ENCODE measurements around the gene MTOR.
"Not testable (repeated sequence)": the region's sequence is repeated elsewhere in the genome, so short reads cannot be mapped to it uniquely, and the experiment has no call there.

MTOR gene

GRCh38 chr1:11126569-11126968 lies 135.8 kb downstream of the MTOR start:
- Histone ChIP-seq H3K27ac (ENCODE audit: low read depth in 2 of 2, low read length in 2 of 2) (no peak overlapping the region), H3K4me1 (ENCODE audit: control insufficient read depth in 2 of 2, insufficient read depth in 2 of 2, low read length in 2 of 2) (no peaks in the 10 kb centered on the region), H3K36me3 (ENCODE audit: control insufficient read depth in 2 of 2, insufficient read depth in 2 of 2, low read length in 2 of 2) (peaks cover 73 to 81% of the 10 kb centered on the region in 2 donors), H3K9ac (ENCODE audit: low read depth in 1 of 2, low read length in 2 of 2) (no peak overlapping the region), H3K4me3 (ENCODE audit: low read length in 2 of 2) (no peak overlapping the region), H3K27me3 (ENCODE audit: control insufficient read depth in 2 of 2, insufficient read depth in 2 of 2, low read length in 2 of 2) (no peaks in the 10 kb centered on the region), H3K9me3 (ENCODE audit: control insufficient read depth in 2 of 2, low read length in 2 of 2) (no peaks in the 10 kb centered on the region)

- no peak overlapping the region for H3K27ac ChIP-seq (ENCODE audit: low read depth in 2 of 2, low read length in 2 of 2)
- H3K36me3 ChIP-seq (ENCODE audit: control insufficient read depth in 2 of 2, insufficient read depth in 2 of 2, low read length in 2 of 2) = peaks cover 74 to 81% of the 10 kb centered on the region in 2 donors
- no peak overlapping the region for H3K9ac ChIP-seq (ENCODE audit: low read depth in 1 of 2, low read length in 2 of 2)
- no peaks in the 10 kb centered on the region for H3K4me1 ChIP-seq (ENCODE audit: control insufficient read depth in 2 of 2, insufficient read depth in 2 of 2, low read length in 2 of 2)
- no peak overlapping the region for H3K4me3 ChIP-seq (ENCODE audit: low read length in 2 of 2)
- H3K27me3 ChIP-seq (ENCODE audit: control insufficient read depth in 2 of 2, insufficient read depth in 2 of 2, low read length in 2 of 2) = no peaks in the 10 kb centered on the region
- no peaks in the 10 kb centered on the region for H3K9me3 ChIP-seq (ENCODE audit: control insufficient read depth in 2 of 2, low read length in 2 of 2)
Observed at GRCh38 chr1:11125931-11126330, 136.4 kb downstream of the MTOR start.

GRCh38 chr1:11124965-11125364 lies 137.4 kb downstream of the MTOR start:
- Histone ChIP-seq H3K27ac (ENCODE audit: low read depth in 2 of 2, low read length in 2 of 2) (no peak overlapping the region), H3K9ac (ENCODE audit: low read depth in 1 of 2, low read length in 2 of 2) (no peak overlapping the region), H3K27me3 (ENCODE audit: control insufficient read depth in 2 of 2, insufficient read depth in 2 of 2, low read length in 2 of 2) (no peaks in the 10 kb centered on the region), H3K9me3 (ENCODE audit: control insufficient read depth in 2 of 2, low read length in 2 of 2) (no peaks in the 10 kb centered on the region), H3K4me1 (ENCODE audit: control insufficient read depth in 2 of 2, insufficient read depth in 2 of 2, low read length in 2 of 2) (no peaks in the 10 kb centered on the region), H3K36me3 (ENCODE audit: control insufficient read depth in 2 of 2, insufficient read depth in 2 of 2, low read length in 2 of 2) (peaks cover 66 to 72% of the 10 kb centered on the region in 2 donors), H3K4me3 (ENCODE audit: low read length in 2 of 2) (no peak overlapping the region)

GRCh38 chr1:11116318-11116717 lies 146.0 kb downstream of the MTOR start:
- H3K27ac ChIP-seq (ENCODE audit: low read depth in 2 of 2, low read length in 2 of 2) = no peak overlapping the region
- H3K4me1 ChIP-seq (ENCODE audit: control insufficient read depth in 2 of 2, insufficient read depth in 2 of 2, low read length in 2 of 2) = no peaks in the 10 kb centered on the region
- H3K4me3 ChIP-seq (ENCODE audit: low read length in 2 of 2) = no peak overlapping the region
- H3K9ac ChIP-seq (ENCODE audit: low read depth in 1 of 2, low read length in 2 of 2) = no peak overlapping the region
- no peaks in the 10 kb centered on the region for H3K27me3 ChIP-seq (ENCODE audit: control insufficient read depth in 2 of 2, insufficient read depth in 2 of 2, low read length in 2 of 2)
- no peaks in the 10 kb centered on the region for H3K9me3 ChIP-seq (ENCODE audit: control insufficient read depth in 2 of 2, low read length in 2 of 2)
- peaks cover 42 to 49% of the 10 kb centered on the region in 2 donors for H3K36me3 ChIP-seq (ENCODE audit: control insufficient read depth in 2 of 2, insufficient read depth in 2 of 2, low read length in 2 of 2)

GRCh38 chr1:11114966-11115365 lies 147.4 kb downstream of the MTOR start:
- no peaks in the 10 kb centered on the region for H3K27me3 ChIP-seq (ENCODE audit: control insufficient read depth in 2 of 2, insufficient read depth in 2 of 2, low read length in 2 of 2)
- H3K4me3 ChIP-seq (ENCODE audit: low read length in 2 of 2) = no peak overlapping the region
- no peak overlapping the region for H3K9ac ChIP-seq (ENCODE audit: low read depth in 1 of 2, low read length in 2 of 2)
- no peak overlapping the region for H3K27ac ChIP-seq (ENCODE audit: low read depth in 2 of 2, low read length in 2 of 2)
- H3K4me1 ChIP-seq (ENCODE audit: control insufficient read depth in 2 of 2, insufficient read depth in 2 of 2, low read length in 2 of 2) = no peaks in the 10 kb centered on the region
- H3K36me3 ChIP-seq (ENCODE audit: control insufficient read depth in 2 of 2, insufficient read depth in 2 of 2, low read length in 2 of 2) = peaks cover 44 to 49% of the 10 kb centered on the region in 2 donors
- H3K9me3 ChIP-seq (ENCODE audit: control insufficient read depth in 2 of 2, low read length in 2 of 2) = no peaks in the 10 kb centered on the region

GRCh38 chr1:11109047-11109760 lies 153.1 kb downstream of the MTOR start:
- H3K4me3 ChIP-seq (ENCODE audit: low read length in 2 of 2) = no peak overlapping the region
- H3K9ac ChIP-seq (ENCODE audit: low read depth in 1 of 2, low read length in 2 of 2) = no peak overlapping the region
- no peaks in the 10 kb centered on the region for H3K4me1 ChIP-seq (ENCODE audit: control insufficient read depth in 2 of 2, insufficient read depth in 2 of 2, low read length in 2 of 2)
- no peaks in the 10 kb centered on the region for H3K9me3 ChIP-seq (ENCODE audit: control insufficient read depth in 2 of 2, low read length in 2 of 2)
- H3K27ac ChIP-seq (ENCODE audit: low read depth in 2 of 2, low read length in 2 of 2) = no peak overlapping the region
- no peaks in the 10 kb centered on the region for H3K27me3 ChIP-seq (ENCODE audit: control insufficient read depth in 2 of 2, insufficient read depth in 2 of 2, low read length in 2 of 2)
- peaks cover 51 to 59% of the 10 kb centered on the region in 2 donors for H3K36me3 ChIP-seq (ENCODE audit: control insufficient read depth in 2 of 2, insufficient read depth in 2 of 2, low read length in 2 of 2)

- Histone ChIP-seq H3K27me3 (ENCODE audit: control insufficient read depth in 2 of 2, insufficient read depth in 2 of 2, low read length in 2 of 2) (no peaks in the 10 kb centered on the region), H3K27ac (ENCODE audit: low read depth in 2 of 2, low read length in 2 of 2) (no peak overlapping the region), H3K4me3 (ENCODE audit: low read length in 2 of 2) (no peak overlapping the region), H3K36me3 (ENCODE audit: control insufficient read depth in 2 of 2, insufficient read depth in 2 of 2, low read length in 2 of 2) (peaks cover 39 to 45% of the 10 kb centered on the region in 2 donors), H3K9me3 (ENCODE audit: control insufficient read depth in 2 of 2, low read length in 2 of 2) (no peaks in the 10 kb centered on the region), H3K4me1 (ENCODE audit: control insufficient read depth in 2 of 2, insufficient read depth in 2 of 2, low read length in 2 of 2) (no peaks in the 10 kb centered on the region), H3K9ac (ENCODE audit: low read depth in 1 of 2, low read length in 2 of 2) (no peak overlapping the region)
Observed at GRCh38 chr1:11107599-11107998, 154.8 kb downstream of the MTOR start.

- H3K4me3 ChIP-seq (ENCODE audit: low read length in 2 of 2) = no peak overlapping the region
- H3K27me3 ChIP-seq (ENCODE audit: control insufficient read depth in 2 of 2, insufficient read depth in 2 of 2, low read length in 2 of 2) = no peaks in the 10 kb centered on the region
- H3K27ac ChIP-seq (ENCODE audit: low read depth in 2 of 2, low read length in 2 of 2) = no peak overlapping the region
- H3K9me3 ChIP-seq (ENCODE audit: control insufficient read depth in 2 of 2, low read length in 2 of 2) = no peaks in the 10 kb centered on the region
- peaks cover 31 to 32% of the 10 kb centered on the region in 2 donors for H3K36me3 ChIP-seq (ENCODE audit: control insufficient read depth in 2 of 2, insufficient read depth in 2 of 2, low read length in 2 of 2)
- no peak overlapping the region for H3K9ac ChIP-seq (ENCODE audit: low read depth in 1 of 2, low read length in 2 of 2)
- no peaks in the 10 kb centered on the region for H3K4me1 ChIP-seq (ENCODE audit: control insufficient read depth in 2 of 2, insufficient read depth in 2 of 2, low read length in 2 of 2)
Observed at GRCh38 chr1:11105586-11105985, 156.8 kb downstream of the MTOR start.

- Histone ChIP-seq H3K27ac (ENCODE audit: low read depth in 2 of 2, low read length in 2 of 2) (no peak overlapping the region), H3K9ac (ENCODE audit: low read depth in 1 of 2, low read length in 2 of 2) (no peak overlapping the region), H3K4me1 (ENCODE audit: control insufficient read depth in 2 of 2, insufficient read depth in 2 of 2, low read length in 2 of 2) (peaks cover 6 to 7% of the 10 kb centered on the region in 2 donors), H3K27me3 (ENCODE audit: control insufficient read depth in 2 of 2, insufficient read depth in 2 of 2, low read length in 2 of 2) (no peaks in the 10 kb centered on the region), H3K9me3 (ENCODE audit: control insufficient read depth in 2 of 2, low read length in 2 of 2) (no peaks in the 10 kb centered on the region), H3K4me3 (ENCODE audit: low read length in 2 of 2) (no peak overlapping the region), H3K36me3 (ENCODE audit: control insufficient read depth in 2 of 2, insufficient read depth in 2 of 2, low read length in 2 of 2) (peaks cover 5 to 10% of the 10 kb centered on the region in 2 donors)
Observed at GRCh38 chr1:11101347-11101746, 161.0 kb downstream of the MTOR start.

- H3K9me3 ChIP-seq (ENCODE audit: control insufficient read depth in 2 of 2, low read length in 2 of 2) = not testable (repeated sequence)
Observed at GRCh38 chr1:11100806-11101205, 161.5 kb downstream of the MTOR start.

More at GRCh38 chr1:11100806-11101205, 161.5 kb downstream of the MTOR start:
- not testable (repeated sequence) for H3K27me3 ChIP-seq (ENCODE audit: control insufficient read depth in 2 of 2, insufficient read depth in 2 of 2, low read length in 2 of 2); H3K27ac ChIP-seq (ENCODE audit: low read depth in 2 of 2, low read length in 2 of 2); H3K4me1 ChIP-seq (ENCODE audit: control insufficient read depth in 2 of 2, insufficient read depth in 2 of 2, low read length in 2 of 2); H3K36me3 ChIP-seq (ENCODE audit: control insufficient read depth in 2 of 2, insufficient read depth in 2 of 2, low read length in 2 of 2); H3K9ac ChIP-seq (ENCODE audit: low read depth in 1 of 2, low read length in 2 of 2); H3K4me3 ChIP-seq (ENCODE audit: low read length in 2 of 2)
